ENCODE measurements around the gene NT5C. TPM values are rescaled to one million over a fixed set of nuclear protein-coding genes. Genes with fewer than 3 reads are reported as not detected.
A peak's percentile ranks its signal among the peaks of the same experiment; 100 is the strongest.

The NT5C gene
- total RNA-seq, 2 experiments from 2014 or later = 14.1 to 16.1 TPM

GRCh38 chr17:75109046-75109406 is 22.5 kb downstream of the NT5C start:
- Mint-ChIP-seq H3K4me1 (ENCODE audit: low read depth) (peaks cover 26% of the 10 kb centered on the region), H3K27me3 (no peaks in the 10 kb centered on the region), H3K9me3 (no peaks in the 10 kb centered on the region), H3K27ac (peak overlapping the region; percentile 82), H3K4me3 (peak overlapping the region; percentile 90), H3K36me3 (ENCODE audit: low read depth) (peaks cover 8% of the 10 kb centered on the region)
- intact Hi-C loops (cut with DNase I, micrococcal nuclease) = loop anchor here in 1 of 2 experiments (5.0 kb wide), 1 partner anchor 47 kb away; no protein-coding TSS in a partner anchor
- Histone ChIP-seq H3K36me3 (ENCODE audit: insufficient read depth, low read length) (peaks cover 2% of the 10 kb centered on the region), H3K9me3 (ENCODE audit: control insufficient read depth in 1 of 2, insufficient read depth in 1 of 2, low read length in 2 of 2) (no peaks in the 10 kb centered on the region), H3K27me3 (ENCODE audit: control insufficient read depth in 1 of 2, insufficient read depth in 2 of 2, low read length in 2 of 2) (no peaks in the 10 kb centered on the region), H3K4me3 (ENCODE audit: low read length) (peak overlapping the region; percentile 89), H3K27ac (ENCODE audit: low read depth in 1 of 2, low read length in 2 of 2) (no peak overlapping the region), H3K4me1 (ENCODE audit: insufficient read depth, low read length) (peaks cover 38% of the 10 kb centered on the region)
- TF ChIP-seq, protein P1, sequence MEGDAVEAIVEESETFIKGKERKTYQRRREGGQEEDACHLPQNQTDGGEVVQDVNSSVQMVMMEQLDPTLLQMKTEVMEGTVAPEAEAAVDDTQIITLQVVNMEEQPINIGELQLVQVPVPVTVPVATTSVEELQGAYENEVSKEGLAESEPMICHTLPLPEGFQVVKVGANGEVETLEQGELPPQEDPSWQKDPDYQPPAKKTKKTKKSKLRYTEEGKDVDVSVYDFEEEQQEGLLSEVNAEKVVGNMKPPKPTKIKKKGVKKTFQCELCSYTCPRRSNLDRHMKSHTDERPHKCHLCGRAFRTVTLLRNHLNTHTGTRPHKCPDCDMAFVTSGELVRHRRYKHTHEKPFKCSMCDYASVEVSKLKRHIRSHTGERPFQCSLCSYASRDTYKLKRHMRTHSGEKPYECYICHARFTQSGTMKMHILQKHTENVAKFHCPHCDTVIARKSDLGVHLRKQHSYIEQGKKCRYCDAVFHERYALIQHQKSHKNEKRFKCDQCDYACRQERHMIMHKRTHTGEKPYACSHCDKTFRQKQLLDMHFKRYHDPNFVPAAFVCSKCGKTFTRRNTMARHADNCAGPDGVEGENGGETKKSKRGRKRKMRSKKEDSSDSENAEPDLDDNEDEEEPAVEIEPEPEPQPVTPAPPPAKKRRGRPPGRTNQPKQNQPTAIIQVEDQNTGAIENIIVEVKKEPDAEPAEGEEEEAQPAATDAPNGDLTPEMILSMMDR (IDR thresholded peaks at IDR 0.05) = no peak
- POLR2A ChIA-PET = interaction anchor here (0.6 to 1.9 kb wide), 15 partner anchors 21 to 297 kb away, joined by 3 to 14 read pairs (median 5); partner anchors contain the start of genes ATP5PD, CDR2L, GRB2 and JPT1
- peak; percentile 2 for ATAC-seq (ENCODE audit: poor library complexity)
- DNase-seq = peak in 2 of 14 experiments; percentile 49 to 50
- CTCF ChIA-PET = interaction anchor here (0.5 to 0.6 kb wide), 2 partner anchors 22 to 118 kb away, joined by 3 to 4 read pairs; partner anchors contain the start of gene NT5C

GRCh38 chr17:75108193-75108592 is 23.3 kb downstream of the NT5C start:
- CTCF ChIA-PET = no interaction called here
- H3K36me3 Mint-ChIP-seq (ENCODE audit: low read depth) = peaks cover 6% of the 10 kb centered on the region

DNA sequence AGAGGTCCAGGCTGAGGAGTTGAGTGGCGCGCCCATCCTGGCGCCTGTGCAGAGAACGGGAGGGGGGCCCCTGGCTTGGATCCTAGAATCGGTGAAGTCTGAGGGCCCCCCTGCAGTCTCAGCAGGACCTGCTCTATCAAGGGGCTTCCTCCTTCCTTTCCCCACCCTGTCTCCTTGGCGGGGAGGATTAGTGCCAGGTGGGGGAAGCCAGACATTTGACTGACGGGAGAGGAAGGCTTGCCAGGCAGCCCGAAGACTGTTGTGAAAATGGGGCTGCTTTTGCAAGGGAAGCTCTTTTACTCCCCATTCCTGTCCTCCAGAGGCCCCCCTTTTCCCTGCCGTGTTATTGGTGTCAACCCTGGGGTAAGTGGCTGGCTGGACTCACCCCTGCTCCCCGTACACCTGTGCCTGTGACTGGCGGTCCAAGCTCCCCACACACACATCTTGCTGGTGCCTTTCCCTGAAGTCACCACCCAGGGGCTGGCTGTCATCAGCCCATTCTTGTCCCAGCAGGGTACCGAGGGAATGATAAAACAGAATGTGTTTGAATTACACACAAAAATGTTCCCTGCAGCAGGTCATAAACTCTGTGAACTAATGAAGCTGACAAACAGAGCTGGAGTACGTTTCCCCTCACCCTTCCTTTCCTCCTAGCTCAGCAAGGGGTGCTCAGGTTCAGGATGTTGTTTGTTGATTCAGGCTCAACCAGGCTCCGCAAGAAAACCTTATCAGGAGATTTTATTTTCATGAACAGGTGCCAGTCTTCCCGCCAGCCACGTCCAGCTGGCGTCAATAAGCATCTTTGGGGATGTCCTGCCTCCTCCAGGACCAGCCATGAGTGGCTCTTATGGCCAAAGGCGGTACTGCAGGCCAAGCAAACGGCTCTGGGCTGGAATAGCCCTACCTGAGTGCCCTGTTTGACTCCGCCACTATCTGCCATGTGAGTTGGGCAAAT is 26.1 kb downstream of the NT5C start:
- peak in 1 of 14 experiments; percentile 56 for DNase-seq
- no peak for ATAC-seq (ENCODE audit: poor library complexity)

More at GRCh38 chr17:75108193-75108592, 23.3 kb downstream of the NT5C start:
- ATAC-seq (ENCODE audit: poor library complexity) = no peak
- intact Hi-C loops (cut with DNase I, micrococcal nuclease) = loop anchor here in 1 of 2 experiments (5.0 kb wide), 1 partner anchor 46 kb away; no protein-coding TSS in a partner anchor
- TF ChIP-seq, protein P1 (IDR thresholded peaks at IDR 0.05) = no peak
- Mint-ChIP-seq H3K9me3 (no peaks in the 10 kb centered on the region), H3K4me3 (peak overlapping the region; percentile 90), H3K4me1 (ENCODE audit: low read depth) (peaks cover 22% of the 10 kb centered on the region), H3K27ac (peak overlapping the region; percentile 82), H3K27me3 (no peaks in the 10 kb centered on the region)
- POLR2A ChIA-PET = interaction anchor here (0.6 to 0.9 kb wide), 2 partner anchors 19 to 73 kb away, joined by 3 read pairs; no protein-coding TSS in a partner anchor
- Histone ChIP-seq H3K4me1 (ENCODE audit: insufficient read depth, low read length) (peaks cover 33% of the 10 kb centered on the region), H3K4me3 (ENCODE audit: low read length) (no peak overlapping the region), H3K36me3 (ENCODE audit: insufficient read depth, low read length) (peaks cover 2% of the 10 kb centered on the region), H3K9me3 (ENCODE audit: control insufficient read depth in 1 of 2, insufficient read depth in 1 of 2, low read length in 2 of 2) (no peaks in the 10 kb centered on the region), H3K27ac (ENCODE audit: low read depth in 1 of 2, low read length in 2 of 2) (no peak overlapping the region), H3K27me3 (ENCODE audit: control insufficient read depth in 1 of 2, insufficient read depth in 2 of 2, low read length in 2 of 2) (no peaks in the 10 kb centered on the region)
- DNase-seq = no peak

More for the DNA sequence above, 26.1 kb downstream of the NT5C start:
- Histone ChIP-seq H3K27ac (ENCODE audit: low read depth in 1 of 2, low read length in 2 of 2) (no peak overlapping the region), H3K9me3 (ENCODE audit: control insufficient read depth in 1 of 2, insufficient read depth in 1 of 2, low read length in 2 of 2) (no peaks in the 10 kb centered on the region), H3K4me1 (ENCODE audit: insufficient read depth, low read length) (peaks cover 14% of the 10 kb centered on the region), H3K36me3 (ENCODE audit: insufficient read depth, low read length) (peaks cover 6% of the 10 kb centered on the region), H3K27me3 (ENCODE audit: control insufficient read depth in 1 of 2, insufficient read depth in 2 of 2, low read length in 2 of 2) (no peaks in the 10 kb centered on the region), H3K4me3 (ENCODE audit: low read length) (no peak overlapping the region)
- H3K4me3 Mint-ChIP-seq = no peak overlapping the region
- no peaks in the 10 kb centered on the region for H3K9me3 Mint-ChIP-seq
- ChIA-PET POLR2A (interaction anchor here (1.3 kb wide), 1 partner anchor 9 kb away, joined by 3 read pairs; no protein-coding TSS in a partner anchor), CTCF (interaction anchor here (0.7 to 2.3 kb wide), 4 partner anchors 8 to 96 kb away, joined by 3 to 10 read pairs (median 4); no protein-coding TSS in a partner anchor)
- peaks cover 6% of the 10 kb centered on the region for H3K36me3 Mint-ChIP-seq (ENCODE audit: low read depth)
- peaks cover 10% of the 10 kb centered on the region for H3K4me1 Mint-ChIP-seq (ENCODE audit: low read depth)
- H3K27ac Mint-ChIP-seq = no peak overlapping the region
- no peaks in the 10 kb centered on the region for H3K27me3 Mint-ChIP-seq
- intact Hi-C loops (cut with DNase I, micrococcal nuclease) = loop anchor here in 1 of 2 experiments (5.0 kb wide), 1 partner anchor 43 kb away; no protein-coding TSS in a partner anchor
- TF ChIP-seq, protein P1 (IDR thresholded peaks at IDR 0.05) = peak; percentile 39

All from CD4-positive, alpha-beta T cell (primary cell).